ENCODE data around the gene COG2. TPM values are rescaled to one million over a fixed set of nuclear protein-coding genes. Genes with fewer than 3 reads are reported as not detected.
A peak's percentile ranks its signal among the peaks of the same experiment; 100 is the strongest.

Gene COG2
- total RNA-seq, 1 donor from 2014 or later, result 29.7 TPM

- TF ChIP-seq CTCF (IDR thresholded peaks at IDR 0.05; ENCODE audit: insufficient read depth, low read length, poor library complexity, severe bottlenecking), result no peak
- H3K27me3 ChIP-seq (ENCODE audit: control insufficient read depth, insufficient read depth, low read length), result peaks cover 7% of the 10 kb centered on the region
- H3K4me3 ChIP-seq (ENCODE audit: low read depth, low read length), result no peak overlapping the region
- DNase-seq (ENCODE audit: low read depth), result no peak
- no peaks in the 10 kb centered on the region for H3K36me3 ChIP-seq (ENCODE audit: control insufficient read depth, insufficient read depth, low read length)
Measured at GRCh38 chr1:230639714-230640209, 2.5 kb upstream of the COG2 start.

DNA sequence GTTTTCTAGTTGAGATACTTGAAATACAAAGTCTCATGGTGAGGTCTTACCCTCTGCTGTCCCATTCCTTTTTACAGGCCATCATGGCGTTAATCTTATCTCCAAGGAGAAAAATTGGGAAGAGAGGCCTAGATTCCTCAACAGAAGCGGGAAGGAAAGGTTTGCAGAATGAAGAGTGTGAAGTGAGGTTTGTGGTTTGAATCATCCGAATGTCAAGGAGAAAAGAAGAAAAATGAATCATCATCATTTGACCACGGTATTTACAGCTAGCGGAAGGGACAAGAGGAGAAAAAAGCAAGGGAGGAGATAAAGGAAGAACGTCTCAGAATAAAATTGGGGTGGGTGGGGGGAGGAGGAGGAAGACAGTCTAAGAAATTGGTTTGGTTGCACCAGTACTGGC is 935 bp upstream of the COG2 start:
- TF ChIP-seq CTCF (IDR thresholded peaks at IDR 0.05; ENCODE audit: insufficient read depth, low read length, poor library complexity, severe bottlenecking), result no peak
- Histone ChIP-seq H3K4me3 (ENCODE audit: low read depth, low read length) (no peak overlapping the region), H3K27me3 (ENCODE audit: control insufficient read depth, insufficient read depth, low read length) (peaks cover 7% of the 10 kb centered on the region), H3K36me3 (ENCODE audit: control insufficient read depth, insufficient read depth, low read length) (no peaks in the 10 kb centered on the region)
- DNase-seq (ENCODE audit: low read depth), result no peak

DNA sequence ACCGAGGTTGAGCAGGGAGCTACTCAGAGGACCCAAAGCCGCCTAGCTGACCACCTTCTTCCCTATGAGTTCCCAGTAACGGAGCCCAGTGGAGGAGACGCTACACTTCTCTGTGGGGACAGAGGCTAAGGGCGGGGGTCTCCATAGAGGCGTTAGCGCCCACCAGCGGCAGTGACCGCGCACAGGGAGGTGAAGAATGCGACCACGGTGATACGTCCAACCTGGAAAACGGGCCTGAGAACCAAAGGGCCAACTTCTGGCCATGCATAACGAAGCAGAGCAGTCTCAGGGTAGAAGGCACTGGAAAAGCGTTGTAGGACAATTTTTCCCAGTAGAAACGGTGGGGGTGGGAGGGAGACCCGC is 400 bp upstream of the COG2 start:
- DNase-seq (ENCODE audit: low read depth), result no peak
- Histone ChIP-seq H3K4me3 (ENCODE audit: low read depth, low read length) (peak overlapping the region; percentile 32), H3K36me3 (ENCODE audit: control insufficient read depth, insufficient read depth, low read length) (no peaks in the 10 kb centered on the region), H3K27me3 (ENCODE audit: control insufficient read depth, insufficient read depth, low read length) (peaks cover 7% of the 10 kb centered on the region)
- no peak for TF ChIP-seq CTCF (IDR thresholded peaks at IDR 0.05; ENCODE audit: insufficient read depth, low read length, poor library complexity, severe bottlenecking)

DNA sequence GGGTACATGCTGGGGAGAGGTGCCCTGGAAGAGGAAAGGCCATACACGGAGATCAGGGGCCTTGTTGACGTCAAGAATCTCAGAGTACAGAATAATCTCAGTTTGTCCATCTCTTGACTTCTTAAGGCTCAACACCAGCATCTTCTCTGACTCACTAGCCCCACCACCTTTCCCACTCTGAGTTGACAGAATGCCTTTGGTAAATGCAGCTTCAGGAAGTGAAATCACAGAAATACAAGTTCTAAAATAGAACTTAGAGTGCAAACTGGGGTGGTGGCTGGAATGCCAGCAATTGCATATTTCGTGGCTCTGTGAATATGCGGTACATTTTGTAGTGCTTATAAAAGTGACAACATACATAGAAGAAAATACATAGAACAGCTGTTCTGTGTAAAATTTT is 1.6 kb downstream of the COG2 start:
- no peaks in the 10 kb centered on the region for H3K36me3 ChIP-seq (ENCODE audit: control insufficient read depth, insufficient read depth, low read length)
- no peak for TF ChIP-seq CTCF (IDR thresholded peaks at IDR 0.05; ENCODE audit: insufficient read depth, low read length, poor library complexity, severe bottlenecking)
- H3K27me3 ChIP-seq (ENCODE audit: control insufficient read depth, insufficient read depth, low read length), result peaks cover 5% of the 10 kb centered on the region
- DNase-seq (ENCODE audit: low read depth), result no peak
- no peak overlapping the region for H3K4me3 ChIP-seq (ENCODE audit: low read depth, low read length)

GRCh38 chr1:230646710-230647302 is 4.5 kb downstream of the COG2 start:
- H3K27me3 ChIP-seq (ENCODE audit: control insufficient read depth, insufficient read depth, low read length), result no peaks in the 10 kb centered on the region
- no peak for DNase-seq (ENCODE audit: low read depth)
- H3K4me3 ChIP-seq (ENCODE audit: low read depth, low read length), result no peak overlapping the region
- no peaks in the 10 kb centered on the region for H3K36me3 ChIP-seq (ENCODE audit: control insufficient read depth, insufficient read depth, low read length)
- TF ChIP-seq CTCF (IDR thresholded peaks at IDR 0.05; ENCODE audit: insufficient read depth, low read length, poor library complexity, severe bottlenecking), result no peak

DNA sequence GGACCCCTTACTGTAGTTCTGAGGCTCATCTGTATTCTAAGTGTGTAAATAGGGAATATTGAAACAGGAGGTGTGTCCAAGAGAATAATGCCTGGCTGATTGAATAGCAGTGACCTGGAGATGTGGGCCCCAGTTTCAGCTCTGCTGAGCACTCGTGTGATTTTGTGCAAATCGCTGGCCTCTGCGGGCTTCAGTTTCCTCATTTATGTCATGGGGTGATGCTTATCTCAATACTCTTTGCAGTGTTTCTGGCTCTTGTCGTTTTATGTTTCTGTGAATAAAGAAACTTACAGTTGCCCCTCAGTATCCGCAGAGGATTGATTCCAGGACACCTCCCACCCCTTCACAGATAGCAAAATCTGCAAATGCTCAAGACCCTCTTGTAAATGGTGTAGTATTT is 5.0 kb downstream of the COG2 start:
- DNase-seq (ENCODE audit: low read depth), result no peak
- Histone ChIP-seq H3K36me3 (ENCODE audit: control insufficient read depth, insufficient read depth, low read length) (no peaks in the 10 kb centered on the region), H3K4me3 (ENCODE audit: low read depth, low read length) (no peak overlapping the region), H3K27me3 (ENCODE audit: control insufficient read depth, insufficient read depth, low read length) (no peaks in the 10 kb centered on the region)
- no peak for TF ChIP-seq CTCF (IDR thresholded peaks at IDR 0.05; ENCODE audit: insufficient read depth, low read length, poor library complexity, severe bottlenecking)

Measured in kidney epithelial cell (primary cell).